SK-N-SH (cell line): ENCODE data around the gene PHYH.

Experiments
- CHD2 ChIP-seq: fragments of 150-350 bp; IDR thresholded peaks from 2 replicates; pipeline ENCODE4 v1.6.1; 2018; ENCODE audit warnings: low read length; ENCODE audit not compliant: partially characterized antibody
- EP300 ChIP-seq, 2 experiments: IDR thresholded peaks; 2 replicates each; pipeline versions ENCODE4 v1.4.0 to v1.6.1; 2012; ENCODE audit warnings: borderline replicate concordance in 1 of 2, low read depth in 1 of 2, low read length in 1 of 2
- JUND ChIP-seq: IDR thresholded peaks from 2 replicates; pipeline ENCODE4 v1.4.0; 2012
- SMC3 ChIP-seq: IDR thresholded peaks from 2 replicates; pipeline ENCODE4 v1.6.1; 2012; ENCODE audit warnings: low read depth, low read length, improper control_type of control experiment
- YY1 ChIP-seq: IDR thresholded peaks from 2 replicates; pipeline ENCODE4 v1.4.0; 2012; ENCODE audit warnings: low read depth, mild to moderate bottlenecking
- TF ChIP-seq, protein P1 (sequence below): fragments of 200-600 bp; sonication (generic); IDR thresholded peaks from 2 replicates; pipeline ENCODE4 v1.6.1; 2017; ENCODE audit warnings: antibody characterized with exemption, mild to moderate bottlenecking, moderate library complexity

DNA sequence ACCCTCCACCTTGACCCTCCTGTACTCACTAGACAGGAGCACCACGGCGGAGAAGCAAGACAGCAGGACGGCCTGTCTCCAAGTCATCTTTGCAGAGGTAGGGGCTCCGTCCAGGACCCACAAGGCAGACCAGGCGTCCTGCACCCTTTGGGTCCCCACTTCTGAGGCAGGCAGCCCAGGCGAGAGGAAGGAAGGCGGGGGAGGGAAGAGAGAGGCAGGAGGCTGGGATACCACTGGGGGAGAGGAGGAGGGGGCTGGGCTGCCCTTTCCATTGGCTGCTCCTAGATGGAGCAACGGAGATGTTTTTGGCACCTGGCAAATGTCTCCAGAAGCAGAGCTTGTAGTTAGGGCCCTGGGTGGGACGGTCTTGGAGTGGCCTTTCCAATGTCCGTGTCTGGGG, 65.7 kb downstream of the PHYH start, which contains the start of gene UCMA:
- no peak for TF ChIP-seq EP300 (IDR thresholded peaks at IDR 0.05; ENCODE audit: borderline replicate concordance in 1 of 2, low read depth in 1 of 2, low read length in 1 of 2)
- no peak for TF ChIP-seq CHD2
- no peak for TF ChIP-seq JUND
- no peak for TF ChIP-seq SMC3
- no peak for TF ChIP-seq YY1
- TF ChIP-seq, protein P1, sequence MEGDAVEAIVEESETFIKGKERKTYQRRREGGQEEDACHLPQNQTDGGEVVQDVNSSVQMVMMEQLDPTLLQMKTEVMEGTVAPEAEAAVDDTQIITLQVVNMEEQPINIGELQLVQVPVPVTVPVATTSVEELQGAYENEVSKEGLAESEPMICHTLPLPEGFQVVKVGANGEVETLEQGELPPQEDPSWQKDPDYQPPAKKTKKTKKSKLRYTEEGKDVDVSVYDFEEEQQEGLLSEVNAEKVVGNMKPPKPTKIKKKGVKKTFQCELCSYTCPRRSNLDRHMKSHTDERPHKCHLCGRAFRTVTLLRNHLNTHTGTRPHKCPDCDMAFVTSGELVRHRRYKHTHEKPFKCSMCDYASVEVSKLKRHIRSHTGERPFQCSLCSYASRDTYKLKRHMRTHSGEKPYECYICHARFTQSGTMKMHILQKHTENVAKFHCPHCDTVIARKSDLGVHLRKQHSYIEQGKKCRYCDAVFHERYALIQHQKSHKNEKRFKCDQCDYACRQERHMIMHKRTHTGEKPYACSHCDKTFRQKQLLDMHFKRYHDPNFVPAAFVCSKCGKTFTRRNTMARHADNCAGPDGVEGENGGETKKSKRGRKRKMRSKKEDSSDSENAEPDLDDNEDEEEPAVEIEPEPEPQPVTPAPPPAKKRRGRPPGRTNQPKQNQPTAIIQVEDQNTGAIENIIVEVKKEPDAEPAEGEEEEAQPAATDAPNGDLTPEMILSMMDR: no peak
